Skeletal muscle satellite cell (primary cell): ENCODE data around the gene SNX19.

Source experiments
- H3K27me3 ChIP-seq: 2 replicates; pipeline ENCODE4 v1.7.0; 2013; ENCODE audit warnings: low read length; ENCODE audit not compliant: control insufficient read depth, insufficient read depth
- H3K36me3 ChIP-seq: 2 replicates; pipeline ENCODE4 v1.7.0; 2013; ENCODE audit warnings: mild to moderate bottlenecking, control low read depth, low read length; ENCODE audit not compliant: insufficient read depth
- H3K4me1 ChIP-seq: 2 replicates; pipeline ENCODE4 v1.7.0; 2013; ENCODE audit warnings: low read length; ENCODE audit not compliant: control insufficient read depth, insufficient read depth
- H3K4me2 ChIP-seq: 2 replicates; pipeline ENCODE4 v1.7.0; 2013; ENCODE audit warnings: mild to moderate bottlenecking, low read length
- H3K4me3 ChIP-seq: 2 replicates; pipeline ENCODE4 v1.7.0; 2013; ENCODE audit warnings: low read length
- H3K9ac ChIP-seq: 2 replicates; pipeline ENCODE4 v1.7.0; 2013; ENCODE audit warnings: mild to moderate bottlenecking, low read depth, low read length, moderate library complexity
- H3K9me3 ChIP-seq: replicated peaks from 2 replicates; pipeline ENCODE4 v1.7.0; 2013; ENCODE audit warnings: mild to moderate bottlenecking, control low read depth, low read length

The SNX19 gene

DNA sequence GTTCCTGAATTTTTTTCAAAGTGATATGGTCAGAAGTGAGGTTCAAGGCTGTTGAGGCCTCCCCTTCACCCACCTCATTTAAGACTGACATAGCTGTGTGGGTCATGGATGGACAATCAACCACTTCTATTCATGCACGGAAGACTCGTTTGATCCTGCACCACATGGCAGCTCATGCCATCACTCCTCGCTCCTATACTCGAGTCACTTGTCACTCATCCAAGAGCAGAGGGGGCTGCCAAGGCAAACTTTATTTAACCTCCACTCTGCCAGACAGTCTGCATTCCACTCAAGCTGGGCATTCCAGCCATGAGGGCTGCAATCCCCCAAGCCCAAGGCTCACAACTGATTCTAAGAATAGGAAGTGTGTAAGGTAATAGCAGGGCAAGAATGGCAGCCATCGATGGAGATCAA is 34.1 kb downstream of the SNX19 start:
- Histone ChIP-seq H3K27me3 (no peaks in the 10 kb centered on the region), H3K9me3 (no peaks in the 10 kb centered on the region), H3K36me3 (peaks cover 88% of the 10 kb centered on the region), H3K4me3 (no peak overlapping the region), H3K4me2 (no peak overlapping the region), H3K9ac (no peak overlapping the region), H3K4me1 (peaks cover 11% of the 10 kb centered on the region)

DNA sequence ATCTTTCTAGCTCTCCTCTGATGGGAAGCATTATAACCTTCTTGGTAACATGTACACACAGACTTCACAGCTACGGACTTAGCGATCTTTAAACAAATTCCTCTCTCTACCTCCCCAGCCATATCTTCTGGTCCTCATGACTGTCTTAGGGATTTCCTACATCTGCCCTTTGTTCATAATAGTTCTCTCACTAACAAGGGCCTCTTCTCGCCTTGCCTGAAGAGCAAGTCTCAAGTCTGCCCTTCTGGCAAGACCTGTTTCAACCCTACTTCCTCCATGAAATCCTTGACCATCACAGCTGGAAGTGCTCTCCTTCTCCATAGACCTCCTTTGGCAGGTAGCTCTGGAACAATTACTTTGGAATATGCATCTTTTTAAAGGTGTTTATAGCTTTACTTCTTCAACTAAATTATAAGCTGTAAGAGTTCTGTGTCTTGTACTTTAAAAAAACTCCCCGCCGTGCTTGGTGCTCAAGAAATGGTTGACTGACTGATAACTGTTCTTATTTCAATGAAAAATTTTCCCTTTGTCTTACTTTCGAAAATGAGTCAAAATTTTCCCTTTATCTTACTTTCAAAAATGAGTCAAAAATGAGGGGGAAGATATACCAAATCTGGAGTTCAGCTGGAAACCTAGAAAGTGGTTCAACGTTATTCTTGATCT is 34.7 kb downstream of the SNX19 start:
- Histone ChIP-seq H3K9me3 (no peaks in the 10 kb centered on the region), H3K9ac (no peak overlapping the region), H3K4me1 (peaks cover 11% of the 10 kb centered on the region), H3K4me3 (no peak overlapping the region), H3K27me3 (no peaks in the 10 kb centered on the region), H3K4me2 (no peak overlapping the region), H3K36me3 (peaks cover 93% of the 10 kb centered on the region)

DNA sequence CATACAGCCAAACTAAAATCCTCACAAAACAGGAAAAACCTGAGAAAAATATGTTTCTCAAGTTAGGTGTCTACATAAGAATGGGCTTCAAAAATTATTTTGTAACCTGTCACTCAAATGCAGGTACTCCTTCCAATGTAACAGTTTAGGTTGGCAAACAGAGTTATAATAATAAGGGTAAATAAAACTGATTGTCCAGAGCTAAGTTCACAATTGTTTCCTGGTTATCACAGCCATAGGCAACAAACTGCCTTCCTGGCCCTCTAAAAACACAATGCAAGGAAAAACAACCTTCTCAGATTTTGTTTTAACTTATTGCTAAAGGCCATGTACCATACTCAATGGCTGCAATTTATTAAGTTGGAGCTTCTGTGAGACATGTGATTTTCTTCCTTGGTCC is 36.4 kb downstream of the SNX19 start:
- Histone ChIP-seq H3K9me3 (no peaks in the 10 kb centered on the region), H3K4me2 (no peak overlapping the region), H3K4me1 (peaks cover 16% of the 10 kb centered on the region), H3K36me3 (peaks cover 87% of the 10 kb centered on the region), H3K4me3 (no peak overlapping the region), H3K9ac (no peak overlapping the region), H3K27me3 (no peaks in the 10 kb centered on the region)

DNA sequence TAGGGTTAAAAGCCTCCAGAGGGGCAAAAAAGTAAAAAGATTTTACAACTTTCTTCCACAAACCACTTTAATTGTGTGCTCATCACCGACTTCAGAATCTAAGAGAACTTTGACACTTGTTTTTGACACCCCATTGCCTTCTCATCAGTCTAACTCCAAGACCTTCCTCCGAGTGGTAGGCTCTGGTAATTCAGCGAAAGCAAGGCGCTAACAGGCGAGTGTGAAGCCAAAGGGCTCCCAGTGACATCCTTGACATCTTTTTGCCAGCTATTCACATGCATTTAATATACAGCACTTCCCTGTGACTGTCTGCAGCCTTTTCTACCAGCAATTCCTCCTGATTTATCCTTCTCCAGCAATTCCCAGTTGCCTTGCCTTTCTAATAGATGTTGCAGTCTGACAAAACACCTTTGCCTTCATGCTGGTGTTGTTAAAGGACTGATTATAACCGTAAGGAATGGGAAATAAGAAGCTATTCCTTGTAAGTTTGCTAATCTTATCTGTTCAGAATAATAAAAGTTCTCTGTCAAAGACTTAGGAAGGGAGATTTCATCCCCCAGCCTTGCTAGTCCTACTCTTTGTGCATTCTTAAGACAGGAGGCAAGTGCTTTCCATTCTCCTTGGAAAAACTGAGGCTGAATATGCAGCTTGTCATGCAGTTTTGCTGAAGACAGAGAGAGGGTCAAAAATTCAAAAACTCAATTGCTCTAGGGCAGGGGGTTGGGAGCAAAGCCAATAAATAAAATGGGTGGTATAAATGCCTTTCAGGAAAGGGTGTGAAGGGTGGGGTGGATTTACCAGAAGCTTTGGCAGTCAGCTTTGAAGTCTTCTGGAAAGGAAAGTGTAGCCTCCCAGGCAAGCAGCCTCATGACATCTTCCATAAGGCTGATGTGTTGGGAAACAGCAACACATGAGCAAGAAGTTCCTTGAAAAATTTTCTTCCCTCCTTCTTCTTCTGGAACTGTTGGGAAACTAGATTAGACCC is 39.1 kb downstream of the SNX19 start:
- H3K4me1 ChIP-seq: peaks cover 34% of the 10 kb centered on the region
- H3K9me3 ChIP-seq: no peaks in the 10 kb centered on the region
- H3K4me3 ChIP-seq: no peak overlapping the region
- peaks cover 75% of the 10 kb centered on the region for H3K36me3 ChIP-seq
- H3K27me3 ChIP-seq: no peaks in the 10 kb centered on the region
- H3K4me2 ChIP-seq: no peak overlapping the region
- H3K9ac ChIP-seq: no peak overlapping the region

DNA sequence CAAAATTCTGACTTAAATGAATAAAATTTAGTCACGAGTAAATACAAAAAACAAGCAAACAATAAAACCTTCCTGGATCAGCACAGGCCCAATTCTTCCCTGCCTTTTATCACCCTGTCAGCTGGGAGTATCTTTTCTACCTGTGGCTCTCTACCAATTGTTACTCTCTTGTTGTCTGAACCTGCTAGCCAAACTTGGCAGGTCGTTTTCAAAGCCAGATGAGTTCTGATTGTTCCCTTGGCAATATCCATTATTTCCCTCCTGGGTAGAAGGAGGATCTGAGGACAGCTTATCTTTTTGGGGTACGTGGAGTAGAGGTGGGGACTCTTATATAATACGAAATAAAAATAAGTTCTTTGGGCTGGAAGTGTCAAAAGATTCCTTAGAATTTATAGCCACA is 40.2 kb downstream of the SNX19 start:
- peaks cover 76% of the 10 kb centered on the region for H3K36me3 ChIP-seq

DNA sequence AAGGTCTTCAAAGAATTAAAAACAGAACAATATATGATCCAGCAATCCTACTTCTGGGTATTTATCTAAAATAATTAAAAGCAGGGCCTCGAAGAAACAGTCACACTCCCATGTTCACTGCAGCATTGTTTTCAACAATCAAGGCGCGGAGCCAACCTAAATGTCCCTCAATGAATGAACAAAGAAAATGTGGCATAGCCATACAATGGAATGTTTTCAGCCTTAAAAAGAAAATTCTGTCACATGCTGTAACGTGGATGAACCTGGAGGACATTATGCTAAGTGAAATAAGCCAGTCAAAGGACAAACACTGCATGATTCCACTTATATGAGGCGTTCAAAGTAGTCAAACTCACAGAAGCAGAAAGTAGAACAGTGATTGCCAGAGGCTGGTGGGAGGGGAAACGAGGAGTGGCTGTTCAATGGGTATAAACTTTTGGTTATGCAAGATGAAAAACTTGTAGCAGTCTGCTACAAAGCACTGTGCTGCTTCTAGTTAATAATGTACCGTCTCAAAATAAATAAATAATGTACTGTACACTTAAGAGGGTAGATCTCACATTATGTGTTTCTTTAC is 41.2 kb downstream of the SNX19 start:
- H3K9me3 ChIP-seq: no peaks in the 10 kb centered on the region
- no peak overlapping the region for H3K4me3 ChIP-seq
- H3K4me2 ChIP-seq: no peak overlapping the region
- H3K4me1 ChIP-seq: peaks cover 39% of the 10 kb centered on the region
- H3K9ac ChIP-seq: peak overlapping the region; percentile 8
- no peaks in the 10 kb centered on the region for H3K27me3 ChIP-seq
- H3K36me3 ChIP-seq: peaks cover 73% of the 10 kb centered on the region

More for the DNA sequence above, 40.2 kb downstream of the SNX19 start:
- H3K9me3 ChIP-seq: no peaks in the 10 kb centered on the region
- peaks cover 39% of the 10 kb centered on the region for H3K4me1 ChIP-seq
- H3K9ac ChIP-seq: no peak overlapping the region
- H3K4me3 ChIP-seq: no peak overlapping the region
- no peaks in the 10 kb centered on the region for H3K27me3 ChIP-seq
- H3K4me2 ChIP-seq: no peak overlapping the region

DNA sequence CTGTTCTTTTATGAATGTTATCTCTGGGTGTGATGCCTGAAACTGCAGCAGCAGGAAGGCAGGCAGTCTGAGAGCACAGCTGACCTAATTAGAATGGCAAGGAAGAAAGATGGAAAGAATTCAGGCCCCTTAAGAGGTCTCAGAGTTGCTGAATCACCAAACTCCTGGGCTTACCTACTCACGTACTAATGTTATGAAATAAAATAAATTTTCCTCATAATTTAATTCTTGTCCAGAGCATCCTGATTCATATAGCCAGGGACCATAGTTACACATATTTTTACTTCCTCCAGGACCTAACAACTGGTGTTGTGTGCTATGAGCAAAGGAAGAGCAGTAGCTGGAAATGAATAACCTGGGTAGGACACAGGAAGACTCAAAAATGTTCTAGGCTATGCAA is 41.9 kb downstream of the SNX19 start:
- H3K9ac ChIP-seq: peak overlapping the region; percentile 29
- no peak overlapping the region for H3K4me2 ChIP-seq
- H3K4me1 ChIP-seq: peaks cover 39% of the 10 kb centered on the region
- H3K9me3 ChIP-seq: no peaks in the 10 kb centered on the region
- H3K27me3 ChIP-seq: no peaks in the 10 kb centered on the region
- H3K36me3 ChIP-seq: peaks cover 67% of the 10 kb centered on the region
- no peak overlapping the region for H3K4me3 ChIP-seq

DNA sequence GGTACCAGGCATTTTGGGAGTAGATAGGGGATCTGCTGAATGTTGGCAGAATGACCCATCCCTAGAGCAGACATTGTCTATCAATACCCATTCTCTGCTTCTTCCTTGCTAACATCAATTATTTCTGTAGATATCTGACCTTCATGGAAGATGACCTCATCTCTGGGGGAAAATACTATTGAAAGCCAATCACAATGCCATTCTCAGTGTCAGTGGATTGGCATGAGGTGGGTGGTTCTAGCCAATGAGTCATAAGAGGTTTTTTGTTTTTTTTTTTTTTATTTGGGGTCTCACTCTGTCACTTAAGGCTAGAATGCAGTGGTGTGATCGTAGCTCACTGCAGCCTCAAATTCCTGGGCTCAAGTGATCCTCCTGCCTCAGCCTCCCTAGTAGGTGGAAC is 42.5 kb downstream of the SNX19 start:
- H3K36me3 ChIP-seq: peaks cover 60% of the 10 kb centered on the region
- no peaks in the 10 kb centered on the region for H3K27me3 ChIP-seq
- no peaks in the 10 kb centered on the region for H3K9me3 ChIP-seq
- H3K4me2 ChIP-seq: peak overlapping the region; percentile 60
- H3K4me3 ChIP-seq: peak overlapping the region; percentile 6
- H3K9ac ChIP-seq: peak overlapping the region; percentile 61
- peaks cover 39% of the 10 kb centered on the region for H3K4me1 ChIP-seq

DNA sequence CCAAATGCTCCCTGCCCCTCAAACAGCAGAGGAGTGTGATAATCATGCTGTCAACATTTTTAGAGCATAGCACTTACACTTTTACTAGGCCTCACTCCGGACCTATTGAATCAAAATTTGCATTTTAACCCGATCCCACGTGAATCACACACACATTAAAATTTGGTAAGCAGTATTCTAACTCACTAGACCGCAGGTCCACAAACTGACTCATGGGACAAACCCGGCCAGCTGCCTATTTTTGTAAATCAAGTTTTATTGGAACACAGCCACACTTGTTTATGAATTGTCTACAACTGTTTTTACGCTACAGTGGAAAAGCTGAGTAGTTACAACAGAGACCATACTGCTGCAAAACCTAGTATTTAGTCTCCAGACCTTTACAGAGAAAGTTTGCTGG is 43.3 kb downstream of the SNX19 start:
- peaks cover 39% of the 10 kb centered on the region for H3K4me1 ChIP-seq
- H3K4me3 ChIP-seq: peak overlapping the region; percentile 6
- H3K4me2 ChIP-seq: peak overlapping the region; percentile 60
- H3K9me3 ChIP-seq: no peaks in the 10 kb centered on the region
- H3K27me3 ChIP-seq: no peaks in the 10 kb centered on the region
- H3K9ac ChIP-seq: peak overlapping the region; percentile 67
- peaks cover 52% of the 10 kb centered on the region for H3K36me3 ChIP-seq

DNA sequence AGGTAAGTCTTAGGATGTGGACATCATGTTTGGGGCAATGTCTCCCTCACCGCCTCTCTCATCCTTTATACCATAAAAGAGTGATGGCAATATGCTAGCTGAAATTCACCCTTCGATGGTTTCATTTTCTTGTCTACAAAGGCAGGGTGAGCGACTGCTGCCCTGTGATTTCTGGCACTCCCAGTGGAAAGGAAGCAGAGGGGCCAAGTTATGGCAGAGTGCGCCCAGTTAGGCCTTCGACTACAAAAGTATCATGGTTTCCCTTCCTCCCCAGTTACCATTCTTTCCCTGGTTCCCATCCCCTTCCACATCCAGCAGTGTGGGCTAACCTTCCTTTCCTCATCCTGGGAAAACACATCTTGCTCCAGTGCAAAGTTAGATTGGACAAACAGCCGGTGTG is 43.8 kb downstream of the SNX19 start:
- peak overlapping the region; percentile 67 for H3K9ac ChIP-seq
- H3K36me3 ChIP-seq: peaks cover 48% of the 10 kb centered on the region

DNA sequence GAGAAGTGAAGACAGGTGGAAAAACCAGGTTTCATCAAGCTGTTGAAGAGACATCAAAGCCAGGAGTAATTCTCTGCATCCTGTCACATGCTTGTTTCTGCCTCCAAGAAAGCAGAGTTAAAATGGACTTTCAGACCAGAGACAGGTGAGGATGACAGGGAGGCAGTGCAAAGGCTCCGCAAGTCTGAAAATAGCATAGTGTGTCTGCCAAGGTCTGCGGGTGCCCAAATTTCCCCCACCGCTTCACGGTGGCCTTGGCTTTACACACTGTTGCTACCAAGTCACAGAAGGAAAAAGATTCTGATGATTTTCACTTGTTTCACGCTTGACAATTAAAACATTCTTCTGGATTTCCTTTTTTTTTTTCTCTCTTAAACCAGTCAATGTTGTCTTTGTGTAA is 44.2 kb downstream of the SNX19 start:
- H3K27me3 ChIP-seq: no peaks in the 10 kb centered on the region
- peaks cover 44% of the 10 kb centered on the region for H3K36me3 ChIP-seq
- H3K9me3 ChIP-seq: no peaks in the 10 kb centered on the region
- H3K4me1 ChIP-seq: peaks cover 39% of the 10 kb centered on the region
- H3K9ac ChIP-seq: peak overlapping the region; percentile 67
- no peak overlapping the region for H3K4me2 ChIP-seq
- no peak overlapping the region for H3K4me3 ChIP-seq

More for the DNA sequence above, 43.8 kb downstream of the SNX19 start:
- no peaks in the 10 kb centered on the region for H3K27me3 ChIP-seq
- H3K4me3 ChIP-seq: peak overlapping the region; percentile 4
- H3K9me3 ChIP-seq: no peaks in the 10 kb centered on the region
- peak overlapping the region; percentile 20 for H3K4me2 ChIP-seq
- peaks cover 39% of the 10 kb centered on the region for H3K4me1 ChIP-seq
